ENCODE results near the gene SLC30A1. TPM values are rescaled to one million over a fixed set of nuclear protein-coding genes. Genes with fewer than 3 reads are reported as not detected.

SLC30A1 gene
- total RNA-seq, 1 donor from 2014 or later = 31.9 TPM

- no peak for DNase-seq (ENCODE audit: low read depth in 2 of 2)
Measured at GRCh38 chr1:211525101-211525676, 53.8 kb downstream of the SLC30A1 start.

- DNase-seq (ENCODE audit: low read depth in 2 of 2) = no peak
Measured at GRCh38 chr1:211524521-211524920, 54.4 kb downstream of the SLC30A1 start.

- DNase-seq (ENCODE audit: low read depth in 2 of 2) = no peak
Measured at GRCh38 chr1:211522804-211523203, 56.2 kb downstream of the SLC30A1 start.

Other genes starting within 250 kb of the SLC30A1 start
- not detected in 2 replicates for gene RD3, start 87.0 kb downstream of the SLC30A1 start, total RNA-seq
- gene NEK2, start 96.5 kb upstream of the SLC30A1 start, total RNA-seq = 2.4 and 9.4 TPM in 2 replicates

Data from lung microvascular endothelial cell (primary cell).